Raji (cell line): ENCODE data around the gene ELN.

Experiments
- POLR2A ChIP-seq: IDR thresholded peaks from 2 replicates; pipeline ENCODE4 v1.6.1; 2011; ENCODE audit warnings: low read depth, low read length, control low read depth; ENCODE audit not compliant: insufficient read depth

ELN gene

DNA sequence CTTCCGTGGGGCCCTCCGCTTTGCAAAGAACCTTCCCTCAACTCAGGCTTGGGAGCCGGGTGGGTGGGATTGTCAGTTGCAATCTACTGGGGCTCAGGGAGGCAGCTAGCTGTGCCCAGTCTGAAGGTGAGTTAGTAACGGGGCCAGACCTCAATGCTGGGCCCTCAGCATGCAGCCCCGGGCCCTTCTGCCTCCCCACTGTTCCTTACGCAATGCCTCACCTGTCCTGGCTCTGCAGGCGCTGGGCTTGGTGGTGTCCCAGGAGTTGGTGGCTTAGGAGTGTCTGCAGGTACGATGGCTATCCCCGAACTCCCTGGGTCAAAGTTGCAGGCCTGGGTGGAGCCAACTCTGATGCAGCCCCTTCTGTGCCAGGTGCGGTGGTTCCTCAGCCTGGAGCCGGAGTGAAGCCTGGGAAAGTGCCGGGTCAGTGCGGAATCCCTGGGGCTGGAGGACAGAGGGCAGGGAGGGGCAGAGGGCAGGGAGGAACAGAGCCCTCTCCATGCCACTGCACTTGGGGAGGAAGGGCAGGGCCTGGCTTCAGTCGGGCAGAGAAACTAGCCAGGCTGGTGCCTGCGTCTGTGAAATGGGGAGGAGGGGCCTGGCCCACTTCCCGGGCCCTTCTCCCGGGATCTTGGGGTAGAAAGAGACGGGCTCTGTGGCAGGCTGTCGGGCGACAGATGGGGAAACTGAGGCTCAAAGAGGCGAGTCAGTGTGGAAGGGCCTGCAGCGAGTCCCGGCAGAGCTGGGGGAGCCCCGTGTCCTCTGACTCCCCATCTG, 15.0 kb downstream of the ELN start:
- no peak for TF ChIP-seq POLR2A

DNA sequence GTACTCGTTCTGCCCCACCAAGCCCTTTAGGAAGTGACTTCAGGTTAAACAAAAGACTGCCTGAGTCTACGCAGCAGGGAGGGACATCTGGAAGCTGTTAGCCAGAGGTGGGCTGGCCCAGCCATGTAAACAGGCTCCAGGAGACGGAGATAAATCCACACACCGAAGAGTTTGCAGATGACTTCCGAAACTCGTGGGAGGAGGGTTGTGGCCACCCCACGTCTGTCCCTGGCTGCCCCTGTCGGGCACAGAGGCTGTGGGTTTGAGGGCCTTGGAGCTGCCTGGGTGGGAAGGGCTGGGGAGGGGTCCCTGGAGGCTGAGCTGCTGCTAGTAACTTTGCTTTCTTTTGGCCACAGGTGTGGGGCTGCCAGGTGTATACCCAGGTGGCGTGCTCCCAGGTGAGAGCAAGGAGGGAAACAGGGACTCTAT, 15.6 kb downstream of the ELN start:
- no peak for TF ChIP-seq POLR2A

DNA sequence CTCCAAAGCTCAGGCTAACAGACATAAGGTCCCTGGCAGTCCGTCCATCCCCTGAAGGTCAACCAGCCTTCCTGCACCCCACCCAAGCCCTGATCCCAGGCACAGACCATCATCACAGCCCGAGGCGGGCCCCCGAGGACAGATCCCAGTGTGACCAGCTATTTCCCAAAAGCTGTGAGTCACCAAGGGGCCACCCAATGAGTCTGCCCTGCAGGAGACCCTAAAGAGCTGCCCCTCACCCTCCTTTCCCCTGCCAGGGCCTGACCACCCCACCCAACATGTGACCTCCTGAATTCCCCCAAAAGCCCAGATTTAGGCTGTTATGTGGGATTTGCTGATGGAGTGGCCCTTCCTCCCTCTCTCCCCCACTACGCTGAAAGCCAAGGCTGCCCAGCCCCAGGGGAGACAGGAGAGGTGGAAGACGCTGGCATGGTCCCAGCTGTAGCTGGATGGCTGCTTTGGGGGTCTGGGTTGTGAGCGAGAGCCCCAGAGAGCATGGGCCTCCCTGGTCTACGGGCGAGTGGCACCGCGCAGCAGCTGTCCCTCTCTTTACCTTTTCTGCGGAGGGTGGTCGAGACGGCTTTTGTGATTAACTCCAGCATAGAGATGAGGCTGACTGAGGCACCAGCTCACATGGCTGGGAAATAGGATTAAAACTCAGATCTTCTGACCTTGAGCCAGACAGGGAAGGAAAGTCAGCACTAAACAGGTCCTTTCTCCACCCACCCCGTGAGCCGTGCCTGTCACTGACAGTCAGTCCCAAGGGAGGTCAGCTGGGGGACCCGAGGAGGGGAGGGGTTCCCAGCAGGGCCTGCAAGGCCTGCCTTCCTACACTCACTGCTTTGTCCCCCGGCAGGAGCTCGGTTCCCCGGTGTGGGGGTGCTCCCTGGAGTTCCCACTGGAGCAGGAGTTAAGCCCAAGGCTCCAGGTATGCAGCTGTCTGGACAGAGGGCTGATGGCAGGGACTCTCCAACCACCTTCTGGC, 16.7 kb downstream of the ELN start:
- TF ChIP-seq POLR2A, result no peak

DNA sequence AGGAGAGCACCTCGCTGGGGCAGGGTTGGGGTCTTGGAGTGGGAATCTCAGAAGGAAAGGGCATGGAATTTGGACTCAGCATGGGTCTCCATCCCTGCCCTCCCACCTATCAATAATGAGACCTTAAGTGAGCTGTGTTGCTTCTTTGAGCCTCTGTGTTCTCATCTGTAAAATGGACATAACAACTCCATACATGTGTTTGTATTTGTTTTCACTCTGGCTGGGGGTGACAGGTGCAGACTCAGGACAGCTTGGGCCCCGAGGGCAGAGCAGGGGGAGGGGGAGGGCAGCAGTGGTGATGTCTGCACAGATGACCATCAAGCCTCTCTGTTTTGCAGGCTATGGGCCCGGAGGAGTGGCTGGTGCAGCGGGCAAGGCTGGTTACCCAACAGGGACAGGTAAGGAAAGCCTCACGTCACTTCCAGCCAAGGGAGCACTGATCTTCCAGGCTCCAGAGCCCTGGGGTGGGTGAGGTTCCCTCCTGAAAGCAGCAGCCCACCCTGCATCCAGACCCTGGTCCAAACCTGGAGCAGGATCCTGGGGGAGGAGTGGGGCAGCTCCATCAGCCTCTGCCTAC, 19.9 kb downstream of the ELN start:
- no peak for TF ChIP-seq POLR2A

DNA sequence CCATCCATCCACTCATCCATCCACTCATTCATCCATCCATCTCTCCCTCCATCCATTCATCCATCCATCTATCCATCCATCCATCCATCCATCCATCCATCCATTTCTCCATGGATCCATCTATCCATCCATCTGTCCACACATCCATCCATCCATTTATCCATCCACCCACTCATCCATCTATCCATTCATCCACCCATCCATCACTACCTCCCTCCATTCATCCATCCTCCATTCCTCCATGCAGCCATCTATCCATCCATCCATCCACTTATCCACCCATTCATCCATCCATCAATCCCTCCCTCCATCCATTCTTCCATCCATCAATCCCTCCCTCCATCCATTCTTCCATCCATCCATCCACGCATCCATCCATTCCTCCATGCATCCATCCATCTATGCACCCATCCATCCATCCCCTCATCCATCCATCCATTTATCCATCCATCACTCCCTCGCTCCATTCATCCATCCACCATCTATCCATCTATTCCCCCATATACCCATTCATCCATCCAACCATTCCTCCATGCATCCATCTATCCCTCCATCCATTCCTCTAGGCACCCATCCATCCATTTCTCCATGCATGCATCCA, 21.1 kb downstream of the ELN start:
- no peak for TF ChIP-seq POLR2A

DNA sequence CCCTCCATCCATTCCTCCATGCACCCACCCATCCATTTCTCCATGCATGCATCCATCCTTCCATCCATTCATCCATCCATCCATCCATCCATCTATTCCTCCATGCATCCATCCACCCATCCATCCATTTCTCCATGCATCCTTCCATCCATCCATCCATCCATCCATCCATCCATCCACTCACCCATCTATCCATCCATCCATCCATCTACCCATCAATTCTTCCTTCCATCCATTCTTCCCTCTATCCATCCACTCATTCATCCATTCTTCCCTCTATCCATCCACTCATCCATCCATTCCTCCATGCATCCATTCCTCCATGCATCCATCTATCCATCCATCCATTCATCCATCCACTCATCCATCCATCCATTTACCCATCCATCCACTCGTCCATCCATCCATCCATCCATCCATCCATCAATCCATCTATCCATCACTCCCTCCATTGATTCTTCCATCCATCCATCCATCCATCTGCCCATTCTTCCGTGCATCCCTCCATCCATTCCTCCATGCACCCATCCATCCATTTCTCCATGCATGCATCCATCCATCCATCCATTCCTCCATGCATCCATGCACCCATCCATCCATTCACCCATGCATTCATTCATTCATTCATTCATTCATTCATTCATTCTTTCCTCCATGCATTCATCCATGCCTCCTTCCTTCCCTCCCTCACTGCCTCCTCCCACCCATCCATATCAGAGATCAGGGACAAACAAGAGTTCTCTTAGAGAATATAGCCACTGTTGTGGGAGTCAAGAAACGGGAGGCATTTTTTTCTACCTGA, 22.2 kb downstream of the ELN start:
- TF ChIP-seq POLR2A, result no peak

DNA sequence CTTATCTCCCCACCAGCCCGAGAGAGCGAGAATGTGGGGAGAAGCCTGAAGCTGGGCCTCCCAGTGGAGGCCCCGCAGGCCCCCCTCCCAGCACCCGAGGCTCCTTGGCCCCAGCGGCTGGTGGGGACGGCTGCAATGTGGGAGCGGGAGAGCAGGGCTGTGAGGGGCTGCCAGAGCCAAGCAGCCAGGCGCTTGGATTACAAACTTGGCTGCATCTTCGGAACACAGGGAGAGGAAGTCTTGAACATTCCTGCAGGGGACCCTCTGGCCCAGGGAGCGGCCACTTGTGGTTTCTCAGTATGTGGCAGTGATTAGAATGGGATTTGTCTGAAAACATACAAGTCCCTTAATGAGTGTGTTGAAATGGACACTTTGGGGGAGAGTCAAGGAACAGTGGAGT, 23.2 kb downstream of the ELN start:
- no peak for TF ChIP-seq POLR2A

DNA sequence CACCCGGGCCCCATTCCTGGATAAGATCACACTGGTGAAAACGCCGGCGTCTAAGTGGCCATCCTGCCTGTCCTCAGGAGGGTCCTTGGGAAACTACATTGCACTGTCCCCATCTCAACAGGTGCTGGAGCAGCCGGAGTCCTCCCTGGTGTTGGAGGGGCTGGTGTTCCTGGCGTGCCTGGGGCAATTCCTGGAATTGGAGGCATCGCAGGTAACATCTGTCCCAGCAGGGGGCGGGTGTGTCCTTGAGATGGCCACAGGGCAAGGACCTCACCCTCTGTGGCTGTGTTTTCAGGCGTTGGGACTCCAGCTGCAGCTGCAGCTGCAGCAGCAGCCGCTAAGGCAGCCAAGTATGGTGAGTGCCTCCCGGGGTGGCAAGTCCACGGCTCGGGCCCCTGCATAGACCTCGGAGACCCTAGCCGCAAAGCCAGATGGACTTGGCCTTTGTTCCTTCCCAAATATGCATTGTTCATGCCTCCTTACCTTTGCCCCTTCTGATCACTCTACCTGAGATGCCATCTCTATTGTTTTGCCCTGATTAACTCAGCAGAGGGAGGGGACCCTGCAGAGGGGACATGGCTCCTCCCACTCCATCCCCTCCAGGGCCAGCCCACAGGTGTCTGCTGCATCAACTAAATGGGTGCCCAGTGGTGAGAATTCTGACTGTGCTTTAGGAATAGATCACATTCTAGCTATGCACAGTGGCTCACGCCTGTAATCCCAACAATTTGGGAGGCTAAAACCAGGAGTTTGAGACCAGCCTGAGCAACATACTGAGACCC, 23.8 kb downstream of the ELN start:
- TF ChIP-seq POLR2A, result no peak

DNA sequence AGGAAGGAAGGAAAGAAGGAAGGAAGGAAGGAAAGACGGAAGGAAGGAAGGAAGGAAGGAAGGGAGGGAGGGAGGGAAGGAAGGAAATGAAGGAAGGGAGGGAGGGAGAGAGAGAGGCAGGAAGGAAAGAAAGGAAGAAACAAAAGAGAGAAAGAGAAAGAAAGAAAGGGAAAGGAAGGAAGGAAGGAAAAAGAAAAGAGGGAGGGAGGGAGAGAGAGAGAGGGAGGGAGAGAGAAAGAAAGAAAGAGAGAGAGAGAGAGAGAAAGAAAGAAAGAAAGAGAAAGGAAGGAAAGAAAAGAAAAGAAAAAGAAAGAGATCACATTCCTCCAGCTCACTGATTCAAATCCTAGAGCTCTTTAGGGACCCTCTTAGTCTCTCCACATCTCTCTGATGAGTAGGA, 24.7 kb downstream of the ELN start:
- TF ChIP-seq POLR2A, result no peak

DNA sequence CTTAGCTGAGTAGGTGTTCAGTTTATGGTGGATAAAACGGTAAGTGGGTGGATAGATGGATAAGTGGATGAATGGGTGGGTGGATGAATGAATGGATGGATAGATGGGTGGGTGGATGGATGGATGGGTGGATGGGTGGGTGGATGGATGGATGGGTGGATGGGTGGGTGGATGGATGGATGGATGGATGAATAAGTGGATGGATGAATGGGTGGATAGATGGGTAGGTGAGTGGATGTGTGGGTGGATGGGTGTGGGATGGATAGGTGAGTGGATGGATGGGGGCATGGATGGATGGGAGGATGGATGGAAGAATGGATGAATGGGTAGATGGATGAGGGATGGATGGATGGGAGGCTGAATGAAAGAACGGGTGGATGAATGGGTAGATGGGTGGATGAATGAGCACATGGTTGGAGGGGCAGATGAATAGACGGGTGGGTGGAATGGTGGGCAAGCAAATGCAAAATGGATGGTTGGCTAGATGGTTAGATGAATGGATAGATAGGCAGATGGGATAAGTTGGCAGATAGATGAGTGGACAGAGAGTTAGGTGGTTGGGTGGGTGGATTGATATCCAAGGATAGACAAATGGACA, 25.7 kb downstream of the ELN start:
- no peak for TF ChIP-seq POLR2A

DNA sequence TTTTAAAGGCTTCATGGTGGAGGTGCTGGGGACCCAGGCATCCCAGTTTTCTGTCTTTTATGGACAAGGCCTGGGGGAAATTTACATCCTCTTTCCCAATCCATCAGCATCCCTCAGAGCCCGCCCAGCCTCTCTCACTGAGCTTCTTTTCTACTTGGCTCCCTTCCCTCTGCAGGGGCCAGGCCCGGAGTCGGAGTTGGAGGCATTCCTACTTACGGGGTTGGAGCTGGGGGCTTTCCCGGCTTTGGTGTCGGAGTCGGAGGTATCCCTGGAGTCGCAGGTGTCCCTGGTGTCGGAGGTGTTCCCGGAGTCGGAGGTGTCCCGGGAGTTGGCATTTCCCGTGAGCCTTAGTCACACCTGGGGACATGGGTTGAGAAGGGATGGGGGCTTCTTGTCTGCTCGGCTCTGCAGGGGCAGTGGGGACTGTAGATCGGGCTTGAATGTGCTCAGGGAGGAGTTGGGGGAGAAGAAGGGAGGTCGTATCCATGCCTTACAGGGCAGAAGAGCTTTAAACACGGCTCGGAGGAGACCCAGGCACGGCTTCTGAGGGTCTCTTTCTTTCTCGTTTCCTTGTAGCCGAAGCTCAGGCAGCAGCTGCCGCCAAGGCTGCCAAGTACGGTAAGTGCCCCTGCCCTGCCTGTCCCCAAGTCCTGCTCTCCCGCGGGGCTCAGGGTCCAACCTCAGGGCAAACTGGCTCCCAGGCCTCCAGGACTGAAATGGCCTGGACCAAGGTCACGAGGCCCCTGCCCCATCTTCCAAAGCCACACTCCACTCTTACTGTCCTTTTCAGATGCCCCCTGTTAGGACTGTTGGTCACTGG, 28.3 kb downstream of the ELN start:
- TF ChIP-seq POLR2A, result no peak

DNA sequence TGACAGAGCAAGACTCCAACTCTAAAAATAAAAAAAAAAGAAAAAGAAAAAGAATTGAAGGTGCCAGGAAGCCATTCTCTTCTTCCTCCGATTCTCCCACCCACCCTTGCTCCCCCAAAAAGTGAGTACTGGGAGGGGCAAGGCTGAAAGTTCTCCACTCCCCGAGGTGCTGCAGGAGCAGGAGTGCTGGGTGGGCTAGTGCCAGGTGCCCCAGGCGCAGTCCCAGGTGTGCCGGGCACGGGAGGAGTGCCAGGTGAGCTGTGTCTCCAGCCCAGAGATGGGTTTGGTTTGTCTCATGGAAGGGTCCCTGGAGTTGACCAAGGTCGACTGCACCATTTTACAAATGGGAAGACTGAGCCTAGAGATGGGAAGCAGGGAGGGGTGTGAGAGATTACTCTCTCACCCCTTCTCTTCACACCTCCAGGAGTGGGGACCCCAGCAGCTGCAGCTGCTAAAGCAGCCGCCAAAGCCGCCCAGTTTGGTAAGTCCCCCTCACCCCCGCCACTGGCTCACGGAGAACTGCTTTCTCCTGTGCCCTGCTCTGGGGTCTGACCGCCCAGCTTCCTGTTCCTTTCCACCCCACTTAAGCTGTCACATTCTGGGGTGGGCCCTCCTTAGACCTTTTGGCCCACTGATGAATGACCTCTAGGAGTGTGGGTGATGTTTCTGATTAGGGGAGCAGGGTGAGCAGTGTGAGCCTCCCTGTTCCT, 29.4 kb downstream of the ELN start:
- TF ChIP-seq POLR2A, result no peak
